ENCODE results near the gene NCDN. TPM values are rescaled to one million over a fixed set of nuclear protein-coding genes. Genes with fewer than 3 reads are reported as not detected.
"Not testable (repeated sequence)": the region's sequence is repeated elsewhere in the genome, so short reads cannot be mapped to it uniquely, and the experiment has no call there.

NCDN gene
- total and polyA plus RNA-seq, 5 experiments from 2014 or later, result 11.7 to 25.6 (median 18.1) TPM

DNA sequence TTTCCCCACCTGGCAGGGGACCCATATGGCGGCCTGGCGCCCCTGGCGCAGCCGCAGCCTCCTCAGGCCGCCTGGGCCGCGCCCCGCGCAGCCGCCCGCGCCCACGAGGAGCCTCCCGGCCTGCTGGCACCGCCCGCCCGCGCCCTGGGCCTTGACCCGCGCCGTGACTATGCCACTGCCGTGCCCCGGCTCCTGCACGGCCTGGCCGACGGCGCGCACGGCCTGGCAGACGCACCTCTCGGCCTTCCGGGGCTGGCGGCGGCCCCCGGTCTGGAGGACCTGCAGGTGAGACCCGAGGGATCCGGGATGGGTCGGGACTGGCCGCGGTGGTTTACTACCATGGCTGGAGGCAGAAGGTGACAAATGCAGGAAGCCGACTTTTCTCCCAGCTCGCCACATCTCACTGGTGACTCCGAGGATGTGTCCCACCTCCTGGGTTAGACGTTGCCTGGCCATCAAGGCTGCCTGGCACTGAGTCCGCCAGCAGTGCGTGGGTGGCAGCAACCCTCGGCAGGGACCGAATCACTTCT, 16.6 kb downstream of the NCDN start:
- H3K27ac Mint-ChIP-seq, result no peak overlapping the region
- no peaks in the 10 kb centered on the region for H3K27me3 Mint-ChIP-seq
- H3K9me3 Mint-ChIP-seq, result no peaks in the 10 kb centered on the region
- peaks cover 17 to 35% (median 27%) of the 10 kb centered on the region in 4 donors for H3K4me1 Mint-ChIP-seq
- DNase-seq, result no peak
- no peaks in the 10 kb centered on the region for H3K36me3 Mint-ChIP-seq
- POLR2A ChIA-PET, result no interaction called here
- H3K4me3 Mint-ChIP-seq, result peak overlapping the region in 4 of 10 donors; percentile 26 to 38 (median 29)
- ATAC-seq, result no peak

DNA sequence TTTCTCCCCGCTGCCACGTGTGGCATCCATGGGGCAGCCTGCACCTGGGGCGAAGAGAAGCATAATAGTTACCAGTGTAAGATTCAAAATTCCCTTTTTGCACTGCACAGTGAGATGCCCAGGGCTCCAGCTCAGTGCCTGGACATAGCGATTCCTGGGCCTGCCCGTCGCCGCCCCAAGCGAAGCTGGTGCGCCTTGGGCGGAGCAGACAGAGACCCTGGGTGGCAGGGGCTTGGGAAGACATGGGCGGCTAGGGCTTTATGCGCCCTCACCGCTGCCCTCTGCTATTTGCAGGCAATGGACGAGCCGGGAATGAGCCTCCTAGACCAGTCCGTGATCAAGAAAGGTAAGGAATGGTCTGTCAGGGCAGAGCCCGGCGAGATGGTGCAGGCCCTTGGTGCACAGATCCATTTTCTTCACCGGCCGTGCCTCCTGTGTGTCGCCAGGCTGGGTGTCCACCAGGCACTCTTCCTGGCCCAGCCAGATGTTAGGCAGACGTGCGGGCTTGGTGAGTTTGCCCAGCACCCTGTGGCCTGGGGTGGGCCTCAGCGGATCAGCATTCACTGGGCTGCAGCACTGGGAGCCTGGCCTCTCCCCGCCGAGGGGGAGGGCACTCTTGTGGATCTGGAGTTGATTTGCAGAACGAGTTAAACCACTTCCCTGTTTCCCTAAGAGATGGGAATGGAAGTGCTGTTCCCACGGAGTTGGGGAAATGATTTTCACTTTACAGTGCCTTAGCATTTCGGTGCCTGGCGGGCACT, 17.2 kb downstream of the NCDN start:
- peak overlapping the region in 8 of 10 donors; percentile 29 to 93 (median 52) for H3K4me3 Mint-ChIP-seq
- H3K9me3 Mint-ChIP-seq, result no peaks in the 10 kb centered on the region

DNA sequence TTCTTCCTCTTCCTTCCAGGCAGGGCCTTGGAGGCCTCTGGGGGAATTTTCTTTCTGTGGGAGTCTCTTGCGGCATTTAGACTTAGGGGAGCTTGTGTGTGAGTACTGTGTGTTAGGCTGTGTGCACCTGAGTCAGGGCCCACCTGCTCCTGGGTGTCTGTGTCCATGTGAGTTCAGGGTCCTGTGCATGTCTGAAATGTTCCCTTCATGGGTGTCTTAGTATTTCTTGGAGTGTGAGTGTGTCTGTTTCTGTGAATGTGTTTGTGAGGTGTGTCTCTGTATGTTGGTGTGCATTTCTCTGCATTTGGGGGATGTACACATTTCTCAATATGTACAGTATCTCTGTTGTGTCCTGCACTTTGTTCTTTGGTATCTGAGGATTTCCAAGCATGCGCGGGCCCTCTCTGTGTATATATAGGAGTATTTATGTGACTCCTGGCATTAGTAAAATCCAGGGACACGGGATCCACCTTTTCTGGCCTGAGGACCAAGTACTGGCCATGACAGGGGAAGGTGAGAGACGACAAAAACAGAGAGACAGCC, 17.9 kb downstream of the NCDN start:
- peaks cover 17 to 37% (median 26%) of the 10 kb centered on the region in 4 donors for H3K4me1 Mint-ChIP-seq
- POLR2A ChIA-PET, result no interaction called here

More for the DNA sequence above, 17.2 kb downstream of the NCDN start:
- DNase-seq, result no peak
- POLR2A ChIA-PET, result no interaction called here
- peak overlapping the region in 2 of 10 donors; percentile 4 to 48 for H3K27ac Mint-ChIP-seq
- no peak for ATAC-seq
- no peaks in the 10 kb centered on the region for H3K27me3 Mint-ChIP-seq
- no peaks in the 10 kb centered on the region for H3K36me3 Mint-ChIP-seq
- peaks cover 17 to 35% (median 26%) of the 10 kb centered on the region in 4 donors for H3K4me1 Mint-ChIP-seq

DNA sequence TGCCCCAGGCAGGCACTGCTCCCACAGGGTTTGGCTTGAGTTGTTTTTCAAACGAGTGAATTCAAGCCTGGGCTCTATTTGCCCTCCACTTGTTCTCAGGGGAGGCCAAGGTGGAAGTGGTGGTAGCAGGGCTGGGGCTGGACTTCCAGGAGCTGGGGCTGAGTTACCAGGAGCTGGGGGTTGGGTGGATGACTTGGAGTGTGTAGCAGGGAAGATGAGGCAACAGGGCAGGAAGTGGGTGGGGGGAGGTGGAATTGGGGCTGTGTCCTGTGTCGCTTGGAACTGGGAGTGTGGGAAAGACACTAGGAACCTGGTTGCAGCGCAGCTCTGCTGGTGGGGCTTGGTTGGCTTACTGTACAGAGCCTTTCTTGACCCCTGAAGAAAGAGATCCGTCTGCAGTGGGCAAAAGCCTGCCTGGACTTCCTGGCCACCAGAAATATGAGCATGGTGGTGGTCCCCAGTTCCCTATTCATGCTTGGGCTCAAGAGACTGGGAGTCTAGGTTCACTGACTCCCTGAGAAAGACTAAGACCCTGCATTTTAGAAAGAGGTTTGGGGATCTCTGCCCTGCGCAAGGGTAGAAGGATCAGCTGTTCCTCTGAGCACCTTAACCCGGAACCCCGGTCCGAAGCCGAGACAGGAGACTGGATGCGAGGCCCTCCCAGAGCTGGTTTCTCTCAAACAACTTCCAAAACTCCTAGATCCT, 18.6 kb downstream of the NCDN start:
- no peaks in the 10 kb centered on the region for H3K36me3 Mint-ChIP-seq
- H3K4me1 Mint-ChIP-seq, result peaks cover 17 to 37% (median 26%) of the 10 kb centered on the region in 4 donors
- no peaks in the 10 kb centered on the region for H3K27me3 Mint-ChIP-seq
- H3K27ac Mint-ChIP-seq, result peak overlapping the region in 8 of 10 donors; percentile 4 to 86 (median 80)
- no peak for DNase-seq
- POLR2A ChIA-PET, result interaction anchor here (2.9 kb wide), 1 partner anchor 19 kb away, joined by 14 read pairs; the partner anchor contains the start of genes KIAA0319L and NCDN
- no peaks in the 10 kb centered on the region for H3K9me3 Mint-ChIP-seq
- H3K4me3 Mint-ChIP-seq, result peak overlapping the region; percentile 70 to 93 (median 84)
- no peak for ATAC-seq

More for the DNA sequence above, 17.9 kb downstream of the NCDN start:
- Mint-ChIP-seq H3K4me3 (peak overlapping the region in 9 of 10 donors; percentile 17 to 93 (median 64)), H3K27me3 (no peaks in the 10 kb centered on the region), H3K36me3 (no peaks in the 10 kb centered on the region), H3K9me3 (no peaks in the 10 kb centered on the region), H3K27ac (peak overlapping the region in 5 of 10 donors; percentile 4 to 89 (median 76))
- DNase-seq (no peak), ATAC-seq (no peak)

DNA sequence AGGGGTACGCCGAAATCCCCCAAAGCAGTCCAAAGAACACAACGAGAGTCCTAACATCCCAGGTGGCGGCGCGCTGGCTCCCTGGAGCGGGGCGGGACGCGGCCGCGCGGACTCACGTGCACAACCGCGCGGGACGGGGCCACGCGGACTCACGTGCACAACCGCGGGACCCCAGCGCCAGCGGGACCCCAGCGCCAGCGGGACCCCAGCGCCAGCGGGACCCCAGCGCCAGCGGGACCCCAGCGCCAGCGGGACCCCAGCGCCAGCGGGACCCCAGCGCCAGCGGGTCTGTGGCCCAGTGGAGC, 19.1 kb downstream of the NCDN start:
- H3K9me3 Mint-ChIP-seq, DNase-seq, H3K27me3 Mint-ChIP-seq, ATAC-seq, H3K36me3 Mint-ChIP-seq: not testable (repeated sequence)
- Mint-ChIP-seq H3K27ac (peak overlapping the region in 8 of 10 donors; percentile 4 to 86 (median 78)), H3K4me3 (peak overlapping the region; percentile 81 to 95 (median 84)), H3K4me1 (peaks cover 17 to 37% (median 26%) of the 10 kb centered on the region in 4 donors)
- POLR2A ChIA-PET, result interaction anchor here (2.9 kb wide), 1 partner anchor 20 kb away, joined by 14 read pairs; the partner anchor contains the start of genes KIAA0319L and NCDN

DNA sequence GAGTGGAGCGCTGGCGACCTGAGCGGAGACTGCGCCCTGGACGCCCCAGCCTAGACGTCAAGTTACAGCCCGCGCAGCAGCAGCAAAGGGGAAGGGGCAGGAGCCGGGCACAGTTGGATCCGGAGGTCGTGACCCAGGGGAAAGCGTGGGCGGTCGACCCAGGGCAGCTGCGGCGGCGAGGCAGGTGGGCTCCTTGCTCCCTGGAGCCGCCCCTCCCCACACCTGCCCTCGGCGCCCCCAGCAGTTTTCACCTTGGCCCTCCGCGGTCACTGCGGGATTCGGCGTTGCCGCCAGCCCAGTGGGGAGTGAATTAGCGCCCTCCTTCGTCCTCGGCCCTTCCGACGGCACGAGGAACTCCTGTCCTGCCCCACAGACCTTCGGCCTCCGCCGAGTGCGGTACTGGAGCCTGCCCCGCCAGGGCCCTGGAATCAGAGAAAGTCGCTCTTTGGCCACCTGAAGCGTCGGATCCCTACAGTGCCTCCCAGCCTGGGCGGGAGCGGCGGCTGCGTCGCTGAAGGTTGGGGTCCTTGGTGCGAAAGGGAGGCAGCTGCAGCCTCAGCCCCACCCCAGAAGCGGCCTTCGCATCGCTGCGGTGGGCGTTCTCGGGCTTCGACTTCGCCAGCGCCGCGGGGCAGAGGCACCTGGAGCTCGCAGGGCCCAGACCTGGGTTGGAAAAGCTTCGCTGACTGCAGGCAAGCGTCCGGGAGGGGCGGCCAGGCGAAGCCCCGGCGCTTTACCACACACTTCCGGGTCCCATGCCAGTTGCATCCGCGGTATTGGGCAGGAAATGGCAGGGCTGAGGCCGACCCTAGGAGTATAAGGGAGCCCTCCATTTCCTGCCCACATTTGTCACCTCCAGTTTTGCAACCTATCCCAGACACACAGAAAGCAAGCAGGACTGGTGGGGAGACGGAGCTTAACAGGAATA, 19.7 kb downstream of the NCDN start:
- Mint-ChIP-seq H3K4me3 (peak overlapping the region; percentile 78 to 96 (median 91)), H3K36me3 (no peaks in the 10 kb centered on the region), H3K27me3 (no peaks in the 10 kb centered on the region), H3K27ac (peak overlapping the region; percentile 54 to 91 (median 84)), H3K9me3 (no peaks in the 10 kb centered on the region), H3K4me1 (peaks cover 17 to 37% (median 26%) of the 10 kb centered on the region in 4 donors)
- ATAC-seq, result peak; percentile 86
- POLR2A ChIA-PET, result interaction anchor here (0.5 to 2.9 kb wide), 9 partner anchors 9 to 309 kb away, joined by 3 to 14 read pairs (median 4); partner anchors contain the start of genes KIAA0319L, NCDN and ZMYM4
- DNase-seq, result peak; percentile 31 to 79 (median 60)

DNA sequence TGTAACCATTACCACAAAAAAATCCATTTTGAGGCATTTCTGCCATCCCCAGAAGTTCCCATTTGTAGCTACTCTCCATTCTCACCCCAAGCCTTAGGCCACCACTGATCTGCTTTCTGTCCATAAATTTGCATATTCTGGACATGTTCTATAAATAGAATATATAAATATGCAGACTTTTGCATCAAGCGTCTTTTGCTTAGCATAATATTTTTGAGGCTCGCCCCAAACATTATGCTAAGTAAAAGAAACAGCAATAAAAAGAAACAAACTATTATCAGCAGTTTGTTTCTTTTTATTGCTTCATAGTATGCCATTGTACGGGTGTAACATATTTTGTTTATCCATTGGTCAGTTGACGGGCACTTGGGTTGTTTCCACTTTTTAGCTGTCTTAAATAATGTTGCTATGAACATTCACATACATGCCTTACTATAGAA, 23.4 kb downstream of the NCDN start:
- Mint-ChIP-seq H3K27me3 (no peaks in the 10 kb centered on the region), H3K4me1 (peaks cover 11 to 23% (median 18%) of the 10 kb centered on the region in 4 donors), H3K9me3 (no peaks in the 10 kb centered on the region), H3K4me3 (no peak overlapping the region), H3K36me3 (peaks cover 0 to 3% (median 0%) of the 10 kb centered on the region in 3 donors), H3K27ac (no peak overlapping the region)
- ATAC-seq, result no peak
- POLR2A ChIA-PET, result interaction anchor here (0.6 to 0.7 kb wide), 2 partner anchors 109 to 471 kb away, joined by 3 read pairs; no protein-coding TSS in a partner anchor
- no peak for DNase-seq

DNA sequence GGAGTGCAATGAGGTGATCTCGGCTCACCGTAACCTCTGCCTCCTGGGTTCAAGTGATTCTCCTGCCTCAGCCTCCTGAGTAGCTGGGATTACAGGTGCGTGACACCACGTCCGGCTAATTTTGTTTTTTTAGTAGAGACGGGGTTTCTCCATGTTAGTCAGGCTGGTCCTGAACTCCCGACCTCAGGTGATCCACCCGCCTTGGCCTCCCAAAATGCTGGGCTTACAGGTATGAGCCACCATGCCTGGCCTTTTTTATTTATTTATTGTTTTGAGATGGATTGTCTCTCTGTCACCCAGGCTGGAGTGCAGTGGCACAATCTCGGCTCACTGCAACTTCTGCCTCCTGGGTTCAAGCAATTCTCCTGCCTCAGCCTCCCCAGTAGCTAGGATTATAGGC, 24.0 kb downstream of the NCDN start:
- ATAC-seq, H3K36me3 Mint-ChIP-seq: not testable (repeated sequence)
- POLR2A ChIA-PET, result interaction anchor here (0.6 to 0.7 kb wide), 2 partner anchors 109 to 470 kb away, joined by 3 read pairs; no protein-coding TSS in a partner anchor

DNA sequence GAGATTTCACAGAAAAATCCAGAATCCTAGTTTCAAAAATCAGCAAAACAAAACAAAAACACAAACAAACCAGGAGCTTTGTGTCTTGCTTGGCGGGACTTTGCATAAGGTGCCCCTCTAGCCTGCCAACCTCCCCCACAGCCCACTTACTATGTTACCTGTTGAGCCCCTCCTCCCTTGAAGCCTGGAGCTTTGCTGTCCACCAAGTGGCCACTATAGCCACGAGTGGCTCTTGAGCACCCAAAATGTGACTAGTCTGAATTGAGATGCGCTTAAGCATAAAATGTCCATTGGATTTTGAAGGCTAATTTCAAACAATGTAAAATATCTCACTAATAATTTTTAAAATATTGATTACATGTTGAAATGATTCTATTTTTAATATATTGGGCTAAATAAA, 27.7 kb downstream of the NCDN start:
- H3K4me3 Mint-ChIP-seq, result no peak overlapping the region
- peaks cover 0 to 3% (median 0%) of the 10 kb centered on the region in 3 donors for H3K36me3 Mint-ChIP-seq
- H3K27ac Mint-ChIP-seq, result no peak overlapping the region
- no peaks in the 10 kb centered on the region for H3K9me3 Mint-ChIP-seq
- no peaks in the 10 kb centered on the region for H3K27me3 Mint-ChIP-seq
- peaks cover 0 to 6% (median 0%) of the 10 kb centered on the region in 4 donors for H3K4me1 Mint-ChIP-seq
- DNase-seq (no peak), ATAC-seq (no peak)
- POLR2A ChIA-PET, result interaction anchor here (1.0 kb wide), 1 partner anchor 185 kb away, joined by 3 read pairs; the partner anchor contains the start of gene CLSPN

More for the DNA sequence above, 24.0 kb downstream of the NCDN start:
- not testable (repeated sequence) for H3K27ac Mint-ChIP-seq, DNase-seq, H3K9me3 Mint-ChIP-seq, H3K4me3 Mint-ChIP-seq, H3K27me3 Mint-ChIP-seq
- H3K4me1 Mint-ChIP-seq, result peaks cover 7 to 16% (median 12%) of the 10 kb centered on the region in 4 donors

DNA sequence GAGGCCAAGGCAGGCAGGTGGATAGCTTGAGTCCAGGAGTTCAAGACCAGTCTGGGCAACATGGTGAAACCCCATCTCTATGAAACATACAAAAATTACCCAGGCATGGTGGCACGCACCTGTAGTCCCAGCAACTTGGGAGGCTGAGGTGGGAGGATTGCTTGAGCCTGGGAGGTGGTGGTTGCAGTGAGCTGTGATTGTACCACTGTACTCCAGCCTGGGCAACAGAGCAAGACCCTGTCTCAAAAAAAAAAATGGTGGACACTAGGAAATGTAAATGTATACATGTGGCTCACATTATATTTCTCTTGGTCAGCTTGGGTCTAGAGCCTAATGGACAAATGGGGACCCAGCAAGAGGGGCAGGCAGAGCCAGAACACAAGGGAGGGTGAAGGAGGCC, 28.2 kb downstream of the NCDN start:
- not testable (repeated sequence) for H3K4me3 Mint-ChIP-seq, H3K36me3 Mint-ChIP-seq, H3K4me1 Mint-ChIP-seq, ATAC-seq, H3K9me3 Mint-ChIP-seq, DNase-seq, H3K27me3 Mint-ChIP-seq
- peak overlapping the region in 1 of 10 donors; percentile 22 for H3K27ac Mint-ChIP-seq
- POLR2A ChIA-PET, result interaction anchor here (0.7 to 1.0 kb wide), 3 partner anchors 8 to 184 kb away, joined by 3 to 4 read pairs (median 3); partner anchors contain the start of gene CLSPN

DNA sequence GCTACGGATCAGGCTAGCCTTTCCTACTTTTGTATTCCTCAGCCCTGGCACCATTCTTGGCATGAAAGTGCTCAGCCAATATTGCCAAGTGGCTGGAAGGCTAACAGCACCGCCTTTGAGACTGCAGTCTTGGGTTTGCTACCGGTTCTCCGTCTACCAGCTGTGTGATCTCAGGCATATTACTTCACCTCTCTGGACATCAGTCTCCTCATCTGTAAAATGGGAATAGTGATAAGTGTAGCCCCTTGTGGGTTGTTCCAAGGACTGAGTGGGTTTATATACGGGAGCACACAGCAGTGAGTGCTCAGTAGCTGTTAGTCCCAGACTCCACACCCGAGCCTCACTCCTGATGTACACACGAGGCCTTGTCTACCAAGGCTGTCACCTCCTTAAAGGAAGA, 29.2 kb downstream of the NCDN start:
- no peaks in the 10 kb centered on the region for H3K9me3 Mint-ChIP-seq
- peaks cover 0 to 9% (median 1%) of the 10 kb centered on the region in 4 donors for H3K4me1 Mint-ChIP-seq
- H3K27ac Mint-ChIP-seq, result no peak overlapping the region
- DNase-seq (no peak), ATAC-seq (no peak)
- H3K27me3 Mint-ChIP-seq, result no peaks in the 10 kb centered on the region
- H3K36me3 Mint-ChIP-seq, result peaks cover 0 to 6% (median 5%) of the 10 kb centered on the region in 3 donors
- POLR2A ChIA-PET, result interaction anchor here (1.0 kb wide), 1 partner anchor 9 kb away, joined by 4 read pairs; no protein-coding TSS in a partner anchor
- H3K4me3 Mint-ChIP-seq, result no peak overlapping the region
